ENCODE measurements around the gene CMPK1.
A peak's percentile ranks its signal among the peaks of the same experiment; 100 is the strongest.
"Not testable (repeated sequence)": the region's sequence is repeated elsewhere in the genome, so short reads cannot be mapped to it uniquely, and the experiment has no call there.

The CMPK1 gene

GRCh38 chr1:47338249-47339077 lies 4.9 kb downstream of the CMPK1 start:
- no peak for DNase-seq

DNA sequence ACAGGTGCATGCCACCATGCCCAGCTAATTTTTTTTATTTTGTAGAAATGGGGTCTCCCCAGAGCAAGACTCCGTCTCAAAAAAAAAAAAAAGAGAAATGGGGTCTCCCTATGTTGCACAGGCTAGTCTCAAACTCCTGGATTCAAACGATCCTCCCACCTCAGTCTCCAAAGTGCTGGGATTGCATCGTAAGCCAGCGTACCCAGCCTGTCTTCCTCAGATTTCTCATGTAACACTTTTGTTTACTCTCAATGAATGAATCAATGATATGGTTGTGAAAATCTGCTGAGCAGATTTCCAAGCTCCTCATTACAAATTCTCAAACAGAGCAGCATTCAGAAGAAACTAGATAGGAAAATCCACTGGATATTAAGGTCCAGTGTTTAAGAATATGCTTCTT lies 6.6 kb downstream of the CMPK1 start:
- DNase-seq = no peak

DNA sequence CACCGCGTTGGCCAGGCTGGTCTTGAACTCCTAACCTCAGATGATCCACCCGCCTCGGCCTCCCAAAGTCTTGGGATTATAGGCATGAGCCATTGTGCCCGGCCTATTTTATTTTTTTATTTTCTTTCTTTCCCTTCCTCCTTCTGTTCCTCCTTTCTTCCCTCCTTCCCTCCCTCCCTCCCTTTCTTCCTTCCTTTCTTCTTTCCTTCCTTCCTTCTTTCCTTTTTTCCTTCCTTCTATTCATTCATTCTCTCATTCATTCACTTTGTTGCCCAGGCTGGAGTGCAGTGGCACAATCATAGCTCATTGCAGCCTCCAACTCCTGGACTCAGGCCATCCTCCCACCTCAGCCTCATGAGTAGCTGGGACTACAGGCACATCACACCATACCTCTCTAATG lies 13.4 kb downstream of the CMPK1 start:
- not testable (repeated sequence) for DNase-seq

GRCh38 chr1:47347735-47348134 lies 14.1 kb downstream of the CMPK1 start:
- DNase-seq = no peak

- no peak for DNase-seq
Observed at GRCh38 chr1:47348246-47348645, 14.7 kb downstream of the CMPK1 start.

DNA sequence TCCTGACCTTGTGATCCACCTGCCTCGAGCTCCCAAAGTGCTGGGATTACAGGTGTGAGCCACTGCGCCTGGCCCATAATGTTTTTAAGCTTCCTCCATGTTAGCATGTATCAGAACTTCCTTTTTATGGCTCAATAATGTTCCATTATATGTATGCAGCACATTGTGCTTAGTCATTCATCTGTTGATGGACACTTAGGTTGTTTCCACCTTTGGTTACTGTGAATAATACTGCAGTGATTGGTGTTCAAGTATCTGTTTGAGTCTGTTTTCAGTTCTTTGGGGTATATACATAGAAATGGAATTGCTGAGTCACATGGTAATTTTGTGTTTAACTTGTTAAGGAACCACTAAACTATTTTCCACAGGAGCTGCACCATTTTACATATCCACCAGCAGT lies 17.7 kb downstream of the CMPK1 start:
- DNase-seq = no peak

DNA sequence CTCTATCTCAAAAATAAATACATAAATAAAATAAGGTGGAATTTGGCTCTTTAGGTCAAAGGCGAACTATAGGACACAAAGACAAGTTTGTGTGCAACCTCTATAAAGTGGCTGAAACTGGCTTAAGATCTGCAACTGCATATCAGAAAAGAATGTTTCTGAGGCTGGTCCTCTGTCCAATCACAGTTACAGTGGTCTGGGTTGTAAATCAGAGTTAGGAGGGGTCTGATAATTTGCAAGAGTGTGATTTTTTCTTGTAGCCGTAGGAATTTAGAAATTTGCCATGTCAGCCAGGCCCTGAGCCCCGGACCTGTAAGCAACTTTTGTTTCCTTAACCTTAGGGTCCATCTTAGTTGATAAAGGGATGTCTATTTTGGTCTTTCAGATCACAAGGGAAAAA lies 27.8 kb downstream of the CMPK1 start:
- no peak for DNase-seq

DNA sequence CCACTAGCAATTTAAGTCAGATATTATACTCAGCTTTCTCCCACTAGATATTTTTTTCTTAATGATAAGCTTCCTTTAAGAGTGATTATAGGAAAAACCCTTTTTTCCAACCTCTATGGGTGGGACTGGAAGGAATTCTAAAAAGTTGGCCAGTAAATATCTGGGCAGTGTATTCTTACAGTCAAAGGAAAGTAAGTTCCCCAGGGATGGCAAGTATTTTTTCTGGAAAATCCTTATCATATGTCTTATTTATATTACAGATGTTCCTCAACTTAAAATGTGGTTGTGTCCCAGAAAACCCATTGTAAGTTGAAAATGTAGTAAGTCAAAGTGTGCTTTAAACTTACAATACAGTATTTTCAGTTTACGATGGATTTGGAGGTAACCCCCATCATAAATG lies 29.2 kb downstream of the CMPK1 start:
- DNase-seq = no peak

GRCh38 chr1:47367651-47368050 lies 34.1 kb downstream of the CMPK1 start:
- DNase-seq = no peak

DNA sequence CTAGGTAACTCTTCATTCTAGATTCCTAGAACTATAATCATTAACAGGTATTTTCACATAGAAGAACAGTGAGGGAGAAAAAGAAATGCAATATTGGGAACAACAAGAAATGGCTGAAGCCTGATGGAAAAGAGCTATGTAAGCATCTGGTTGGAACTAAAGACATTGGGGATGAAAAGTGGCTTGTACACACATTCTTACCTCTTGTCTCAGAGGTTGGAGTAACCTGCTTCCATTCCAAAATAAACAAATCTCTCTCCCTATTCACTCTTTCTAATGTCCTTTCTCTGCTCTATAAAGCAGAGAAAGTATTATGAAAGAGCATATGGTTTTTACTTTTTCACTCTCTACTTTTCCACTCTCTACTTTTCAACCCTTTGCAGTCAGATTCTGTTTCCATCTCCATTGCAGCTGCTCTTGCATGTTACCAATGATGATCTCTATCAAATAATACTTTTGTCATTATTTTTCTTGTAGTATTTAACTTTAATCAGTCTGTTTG lies 37.5 kb downstream of the CMPK1 start:
- DNase-seq = no peak

DNA sequence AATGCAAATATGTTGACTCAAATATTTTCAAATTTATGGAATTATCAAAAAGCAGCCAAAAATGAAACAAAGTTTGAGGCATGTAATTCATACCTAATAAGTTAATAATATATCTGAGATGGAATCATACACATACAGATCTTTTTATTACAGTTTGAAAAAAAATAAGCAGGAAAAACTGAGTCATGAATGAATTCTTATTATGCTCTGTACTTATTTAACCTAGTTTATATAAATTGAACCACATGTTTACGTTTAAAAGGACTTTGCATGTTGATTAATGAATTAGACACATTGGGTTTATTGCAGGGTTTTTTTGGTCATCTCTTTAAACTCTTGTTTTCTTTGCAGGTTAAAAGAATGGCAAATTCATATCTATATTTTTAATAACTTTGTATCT lies 40.9 kb downstream of the CMPK1 start:
- DNase-seq = no peak

DNA sequence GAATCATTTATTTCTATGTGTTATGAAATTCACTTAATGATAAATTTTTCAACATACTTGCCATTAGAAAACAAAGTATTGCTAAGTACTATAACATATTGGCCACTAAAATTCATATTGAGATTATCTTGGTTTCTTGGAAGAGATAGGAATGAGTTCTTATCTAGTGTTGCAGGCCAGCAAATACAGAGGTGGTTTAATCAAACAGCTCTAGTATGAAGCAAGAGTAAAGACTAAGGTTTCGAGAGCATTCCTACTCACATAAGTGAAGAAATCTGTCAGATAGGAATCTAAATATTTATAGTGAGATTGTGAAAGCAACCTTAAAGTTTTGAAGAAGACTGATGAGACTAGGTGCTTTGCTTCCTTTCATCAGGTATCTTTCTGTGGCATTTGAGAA lies 44.6 kb downstream of the CMPK1 start:
- DNase-seq = no peak

GRCh38 chr1:47380699-47381098 lies 47.1 kb downstream of the CMPK1 start:
- no peak for DNase-seq

DNA sequence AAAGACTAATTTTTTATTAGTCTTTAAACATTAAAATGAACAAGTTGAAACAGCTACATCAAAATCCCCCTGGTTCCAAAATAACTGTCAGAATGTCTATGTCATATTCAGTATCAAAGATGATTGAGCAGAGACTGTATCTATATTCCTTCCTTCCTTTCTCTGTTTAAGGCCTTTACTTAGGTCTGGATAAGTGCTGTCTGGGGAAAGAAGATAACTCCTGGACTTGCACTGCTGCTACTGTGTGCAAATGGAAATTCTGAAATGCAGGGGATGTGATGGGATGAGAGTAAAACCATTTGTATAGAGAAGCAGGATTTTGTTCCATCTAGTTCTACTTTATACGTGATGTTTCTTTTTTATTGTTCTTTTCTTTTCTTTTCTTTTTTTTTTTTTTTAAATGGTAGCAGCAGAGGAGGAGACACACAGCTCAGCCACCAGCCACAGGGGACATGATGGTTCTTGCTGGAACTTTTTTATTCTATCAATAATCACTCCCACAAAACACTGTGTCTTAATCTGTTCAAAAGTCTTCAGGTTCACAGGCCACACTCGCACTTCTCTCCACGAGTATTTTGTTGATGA lies 48.9 kb downstream of the CMPK1 start:
- DNase-seq = no peak

DNA sequence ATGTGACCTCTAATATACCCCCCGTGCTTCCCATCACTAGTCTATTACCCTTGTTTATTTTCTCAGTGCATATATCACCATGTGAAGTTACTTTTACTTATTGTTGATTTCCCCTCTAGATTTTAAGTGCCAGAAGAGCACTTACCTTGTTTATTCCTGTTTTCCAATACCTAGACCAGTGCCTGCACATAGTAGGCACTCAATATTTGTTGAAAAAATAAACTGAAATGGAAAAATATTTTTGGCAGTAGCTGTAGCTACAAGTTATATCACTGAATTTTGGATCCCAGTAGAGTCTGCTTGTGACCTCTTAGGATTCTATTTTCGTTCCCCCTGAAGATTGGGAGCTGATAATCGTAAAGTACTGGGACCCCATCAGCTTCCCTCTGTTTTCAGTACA lies 50.5 kb downstream of the CMPK1 start:
- DNase-seq = no peak

- DNase-seq = no peak
Observed at GRCh38 chr1:47385020-47385419, 51.4 kb downstream of the CMPK1 start.

- DNase-seq = no peak
Observed at GRCh38 chr1:47386268-47386667, 52.7 kb downstream of the CMPK1 start.

GRCh38 chr1:47388030-47388890 lies 54.7 kb downstream of the CMPK1 start:
- no peak for DNase-seq

DNA sequence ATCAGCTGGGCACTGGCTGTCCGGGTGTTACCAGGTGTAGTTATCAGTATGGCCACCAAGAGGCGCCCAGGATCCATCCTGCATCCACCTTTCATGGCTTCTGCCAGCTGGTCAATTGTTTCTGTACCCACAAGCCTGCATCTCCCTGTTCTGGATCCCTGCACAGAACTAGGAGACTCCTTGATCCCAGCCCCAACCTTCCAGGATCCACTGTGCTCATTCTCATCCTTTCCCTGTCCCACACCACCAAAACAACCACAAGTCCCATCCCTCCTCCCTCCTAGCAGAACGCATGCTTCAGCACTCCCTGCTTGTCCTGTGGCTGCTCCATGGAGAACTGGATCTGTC lies 55.3 kb downstream of the CMPK1 start:
- DNase-seq = peak; percentile 26

DNA sequence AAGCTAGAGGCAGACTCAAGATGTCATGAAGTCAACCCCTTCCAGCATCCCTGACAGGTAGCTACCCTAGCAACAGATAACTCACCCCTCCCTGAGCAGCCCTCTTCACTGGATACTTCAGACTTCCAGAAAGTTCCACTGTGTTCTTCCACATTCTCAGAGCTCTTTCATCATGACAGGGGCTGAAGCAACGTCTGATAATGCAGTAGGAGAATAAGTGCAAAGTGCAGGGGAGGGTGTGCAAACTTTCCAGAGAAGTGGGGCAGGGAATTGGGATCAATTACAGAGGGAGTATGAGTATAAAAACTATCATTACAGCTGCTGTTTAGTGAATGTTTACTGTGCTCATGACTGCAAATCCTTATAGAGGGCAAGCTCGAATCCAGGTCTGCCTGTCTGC lies 56.1 kb downstream of the CMPK1 start:
- no peak for DNase-seq

DNA sequence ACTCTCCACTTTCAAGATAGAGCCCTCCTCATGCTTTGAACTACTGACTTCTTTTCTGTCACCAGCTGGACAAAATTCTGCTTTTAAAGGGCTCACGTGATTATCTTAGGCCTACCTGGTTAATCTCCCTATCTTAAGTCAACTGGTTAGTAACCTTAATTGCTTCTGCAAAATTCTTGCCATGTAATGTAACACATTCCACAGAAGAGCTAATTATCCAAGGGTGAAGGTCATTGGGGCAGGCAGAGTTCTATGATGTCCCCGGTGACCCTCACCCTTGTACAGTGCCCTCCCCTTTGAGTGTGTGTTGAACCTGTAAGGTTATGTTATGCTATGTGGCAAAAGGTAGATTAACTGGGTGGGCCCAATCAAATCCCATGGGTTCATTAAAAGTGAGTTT lies 57.3 kb downstream of the CMPK1 start:
- DNase-seq = no peak

DNA sequence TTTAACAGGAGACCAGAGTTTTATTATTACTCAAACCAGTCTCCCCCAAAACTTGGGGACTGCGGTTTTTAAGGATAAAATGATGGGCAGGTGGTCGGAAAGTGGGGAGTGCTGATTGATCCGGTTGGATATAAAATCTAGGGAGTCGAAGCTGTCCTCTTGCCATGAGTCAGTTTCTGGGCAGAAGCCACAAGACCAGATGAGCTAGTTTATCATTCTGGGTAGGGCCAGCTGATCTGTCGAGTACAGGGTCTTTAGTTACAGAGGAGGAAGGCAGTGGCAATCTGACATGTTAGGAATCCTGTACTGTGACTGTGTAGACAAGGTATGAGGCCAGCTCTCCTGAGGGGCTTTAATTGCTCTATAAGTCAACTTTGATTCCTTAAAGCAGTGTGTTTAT lies 59.6 kb downstream of the CMPK1 start:
- no peak for DNase-seq

- no peak for DNase-seq
Observed at GRCh38 chr1:47395433-47395832, 61.8 kb downstream of the CMPK1 start.

DNA sequence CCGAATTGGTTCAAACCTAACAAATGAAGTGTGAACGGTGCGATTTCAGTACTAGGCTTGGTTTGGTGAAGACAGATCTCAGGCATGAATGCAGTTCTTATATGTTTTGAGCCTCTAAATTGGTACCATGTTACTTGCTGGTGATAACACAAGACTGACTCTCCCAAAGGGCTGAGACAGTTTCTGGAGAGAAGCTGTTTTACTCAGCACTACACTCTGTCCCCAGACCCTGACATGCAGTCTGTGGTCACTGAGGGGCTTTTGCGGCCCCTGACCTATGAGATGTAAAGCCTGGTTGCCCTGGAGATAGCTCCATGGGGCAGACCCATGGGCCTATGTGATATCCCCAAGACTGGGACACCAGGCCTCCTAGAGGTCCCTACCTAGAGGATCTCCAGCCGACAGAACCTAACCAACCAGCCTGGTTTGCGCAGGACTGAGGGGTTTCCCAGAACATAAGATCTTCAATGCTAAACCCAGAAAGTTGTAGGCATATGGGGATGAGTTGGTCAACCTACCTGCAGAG lies 63.1 kb downstream of the CMPK1 start:
- DNase-seq = no peak

Measured in CD4-positive, alpha-beta T cell treated with Interleukin-4 for 4 hours (primary cell).